Trophoblast cell (in vitro differentiated cells and primary cell): ENCODE data around the gene IFITM10.
"Not testable (repeated sequence)": the region's sequence is repeated elsewhere in the genome, so short reads cannot be mapped to it uniquely, and the experiment has no call there.

ENCODE experiments used
- DNase-seq, 2 donors: peaks; one replicate each; pipeline ENCODE4 v3.0.0-alpha.2; 2016
- H2AFZ ChIP-seq: 2 replicates; pipeline ENCODE4 v1.6.1; 2013; ENCODE audit warnings: low read length, moderate library complexity, mild to moderate bottlenecking; ENCODE audit not compliant: insufficient read depth, poor library complexity
- H2AK5ac ChIP-seq: 2 replicates; pipeline ENCODE4 v1.6.1; 2013; ENCODE audit warnings: mild to moderate bottlenecking, low read length
- H2BK120ac ChIP-seq: 2 replicates; pipeline ENCODE4 v1.6.1; 2013; ENCODE audit warnings: low read length, mild to moderate bottlenecking, moderate library complexity; ENCODE audit not compliant: insufficient read depth, poor library complexity
- H2BK12ac ChIP-seq: 2 replicates; pipeline ENCODE4 v1.6.1; 2013; ENCODE audit warnings: mild to moderate bottlenecking, low read length, moderate library complexity
- H2BK5ac ChIP-seq: 2 replicates; pipeline ENCODE4 v1.6.1; 2013; ENCODE audit warnings: low read length, low read depth, moderate library complexity, mild to moderate bottlenecking; ENCODE audit not compliant: poor library complexity
- H3K14ac ChIP-seq: 2 replicates; pipeline ENCODE4 v1.6.1; 2013; ENCODE audit warnings: mild to moderate bottlenecking, low read length
- H3K18ac ChIP-seq: 2 replicates; pipeline ENCODE4 v1.6.1; 2013; ENCODE audit warnings: mild to moderate bottlenecking, low read length
- H3K23ac ChIP-seq: 2 replicates; pipeline ENCODE4 v1.6.1; 2013; ENCODE audit warnings: low read length
- H3K27ac ChIP-seq: 2 replicates; pipeline ENCODE4 v1.5.1; 2013; ENCODE audit warnings: low read depth, mild to moderate bottlenecking, inconsistent platforms, low read length, moderate library complexity
- H3K27me3 ChIP-seq: 2 replicates; pipeline ENCODE4 v1.6.1; 2013; ENCODE audit warnings: inconsistent platforms, mild to moderate bottlenecking, low read length, moderate library complexity; ENCODE audit not compliant: insufficient read depth
- H3K36me3 ChIP-seq, 2 experiments: 1 replicate in 1 of 2; 2 replicates in 1 of 2; pipeline ENCODE4 v1.6.1; 2013; ENCODE audit warnings: low read length in 2 of 2, mild to moderate bottlenecking in 2 of 2, moderate library complexity in 1 of 2; ENCODE audit not compliant: insufficient read depth in 2 of 2, control insufficient read depth in 1 of 2
- H3K4ac ChIP-seq: 2 replicates; pipeline ENCODE4 v1.6.1; 2013; ENCODE audit warnings: low read depth, mild to moderate bottlenecking, low read length, moderate library complexity
- H3K4me1 ChIP-seq, 2 experiments: 1 replicate in 1 of 2; 2 replicates in 1 of 2; pipeline ENCODE4 v1.6.1; 2013; ENCODE audit warnings: low read length in 2 of 2, mild to moderate bottlenecking in 2 of 2, moderate library complexity in 1 of 2; ENCODE audit not compliant: insufficient read depth in 2 of 2, control insufficient read depth in 1 of 2
- H3K4me2 ChIP-seq: 2 replicates; pipeline ENCODE4 v1.6.1; 2013; ENCODE audit warnings: inconsistent platforms, mild to moderate bottlenecking, low read length, moderate library complexity
- H3K4me3 ChIP-seq: 2 replicates; pipeline ENCODE4 v1.5.1; 2013; ENCODE audit warnings: mild to moderate bottlenecking, low read depth, low read length, inconsistent platforms
- H3K79me1 ChIP-seq: one replicate; pipeline ENCODE4 v1.6.1; 2013; ENCODE audit warnings: low read length
- H3K79me2 ChIP-seq: 2 replicates; pipeline ENCODE4 v1.6.1; 2013; ENCODE audit warnings: low read length, mild to moderate bottlenecking; ENCODE audit not compliant: control insufficient read depth, insufficient read depth, poor library complexity
- H3K9ac ChIP-seq: 2 replicates; pipeline ENCODE4 v1.6.1; 2013; ENCODE audit warnings: mild to moderate bottlenecking, low read length
- H3K9me3 ChIP-seq: 2 replicates; pipeline ENCODE4 v1.6.1; 2013; ENCODE audit warnings: low read depth, mild to moderate bottlenecking, control low read depth, inconsistent platforms, low read length; ENCODE audit not compliant: insufficient read depth
- H4K12ac ChIP-seq: 2 replicates; pipeline ENCODE4 v1.6.1; 2013; ENCODE audit warnings: low read depth, mild to moderate bottlenecking, low read length, moderate library complexity
- H4K8ac ChIP-seq: 2 replicates; pipeline ENCODE4 v1.6.1; 2013; ENCODE audit warnings: low read depth, mild to moderate bottlenecking, low read length, moderate library complexity
- H4K91ac ChIP-seq: one replicate; pipeline ENCODE4 v1.6.1; 2013; ENCODE audit warnings: low read depth, mild to moderate bottlenecking, low read length, moderate library complexity
- WGBS: extraction: QIAGEN DNeasy Blood & Tissue Kit; methylation state at CpG from one replicate; pipeline ENCODE4 v1.1.7; 2013; ENCODE audit warnings: missing lambda C conversion rate; ENCODE audit not compliant: insufficient read length, insufficient coverage; ENCODE audit errors: extremely low coverage; 5-methylcytosine and 5-hydroxymethylcytosine counted together

Gene IFITM10

GRCh38 chr11:1769304-1769936 lies 19.0 kb upstream of the IFITM10 start:
- not testable (repeated sequence) for H4K91ac ChIP-seq, H3K4ac ChIP-seq, H3K23ac ChIP-seq, H3K14ac ChIP-seq, H3K36me3 ChIP-seq, H3K79me1 ChIP-seq, H3K9ac ChIP-seq, H3K27ac ChIP-seq, H4K12ac ChIP-seq, H2AFZ ChIP-seq, H3K4me3 ChIP-seq, H4K8ac ChIP-seq, H3K27me3 ChIP-seq, H3K4me1 ChIP-seq, H2BK12ac ChIP-seq, H2BK120ac ChIP-seq, H3K4me2 ChIP-seq, DNase-seq, H3K18ac ChIP-seq, H2BK5ac ChIP-seq, H3K9me3 ChIP-seq, H3K79me2 ChIP-seq, H2AK5ac ChIP-seq
- WGBS: no CpG with 5 or more reads among the region's 9 CpGs

DNA sequence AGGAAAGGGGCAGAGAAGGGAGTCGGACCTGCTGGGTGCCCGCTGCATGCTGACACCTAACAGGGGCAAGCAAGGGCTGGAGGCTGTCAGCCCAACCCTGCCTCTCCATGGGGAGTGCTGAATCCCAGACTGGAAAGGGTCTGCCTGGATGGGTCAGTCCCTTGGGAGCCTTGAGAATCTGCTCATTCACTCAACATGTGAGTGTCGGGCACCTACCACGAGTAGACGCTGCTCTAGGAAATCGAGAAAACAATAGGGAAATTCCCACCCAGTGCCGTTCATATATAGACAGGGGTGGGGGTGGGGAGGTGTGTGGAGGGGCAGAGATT lies 17.7 kb upstream of the IFITM10 start:
- Histone ChIP-seq H3K4me3 (no peak overlapping the region), H3K79me2 (peaks cover 8% of the 10 kb centered on the region), H3K27me3 (no peaks in the 10 kb centered on the region), H3K79me1 (peaks cover 11% of the 10 kb centered on the region), H3K4me2 (no peak overlapping the region), H2AFZ (no peak overlapping the region), H4K91ac (no peak overlapping the region), H2BK12ac (no peak overlapping the region), H3K14ac (no peak overlapping the region), H3K9ac (no peak overlapping the region), H3K36me3 (no peaks in the 10 kb centered on the region), H3K23ac (no peak overlapping the region), H2BK5ac (no peak overlapping the region), H3K18ac (no peak overlapping the region), H3K9me3 (no peaks in the 10 kb centered on the region), H2AK5ac (no peak overlapping the region), H4K8ac (no peak overlapping the region), H2BK120ac (no peak overlapping the region), H3K4me1 (peaks cover 3 to 6% of the 10 kb centered on the region in 2 experiments), H4K12ac (no peak overlapping the region), H3K4ac (no peak overlapping the region), H3K27ac (no peak overlapping the region)
- no CpG with 5 or more reads among the region's 7 CpGs for WGBS
- DNase-seq: no peak

GRCh38 chr11:1767399-1768140 lies 17.2 kb upstream of the IFITM10 start:
- no peak overlapping the region for H3K9ac ChIP-seq
- H3K27me3 ChIP-seq: no peaks in the 10 kb centered on the region
- no peak overlapping the region for H3K4me2 ChIP-seq
- no peak overlapping the region for H3K4ac ChIP-seq
- no peak overlapping the region for H2BK12ac ChIP-seq
- WGBS: no CpG with 5 or more reads among the region's 19 CpGs
- no peak overlapping the region for H2AFZ ChIP-seq
- H3K4me3 ChIP-seq: no peak overlapping the region
- H3K9me3 ChIP-seq: no peaks in the 10 kb centered on the region
- no peak overlapping the region for H3K23ac ChIP-seq
- H3K14ac ChIP-seq: no peak overlapping the region
- H4K91ac ChIP-seq: no peak overlapping the region
- no peak overlapping the region for H3K18ac ChIP-seq
- peaks cover 9 to 10% of the 10 kb centered on the region in 2 experiments for H3K4me1 ChIP-seq
- DNase-seq: no peak
- no peak overlapping the region for H2AK5ac ChIP-seq
- H4K12ac ChIP-seq: no peak overlapping the region
- H3K79me1 ChIP-seq: peaks cover 12% of the 10 kb centered on the region
- H2BK5ac ChIP-seq: no peak overlapping the region
- H3K27ac ChIP-seq: no peak overlapping the region
- H3K79me2 ChIP-seq: peaks cover 8% of the 10 kb centered on the region
- H4K8ac ChIP-seq: no peak overlapping the region
- no peaks in the 10 kb centered on the region for H3K36me3 ChIP-seq
- H2BK120ac ChIP-seq: no peak overlapping the region

DNA sequence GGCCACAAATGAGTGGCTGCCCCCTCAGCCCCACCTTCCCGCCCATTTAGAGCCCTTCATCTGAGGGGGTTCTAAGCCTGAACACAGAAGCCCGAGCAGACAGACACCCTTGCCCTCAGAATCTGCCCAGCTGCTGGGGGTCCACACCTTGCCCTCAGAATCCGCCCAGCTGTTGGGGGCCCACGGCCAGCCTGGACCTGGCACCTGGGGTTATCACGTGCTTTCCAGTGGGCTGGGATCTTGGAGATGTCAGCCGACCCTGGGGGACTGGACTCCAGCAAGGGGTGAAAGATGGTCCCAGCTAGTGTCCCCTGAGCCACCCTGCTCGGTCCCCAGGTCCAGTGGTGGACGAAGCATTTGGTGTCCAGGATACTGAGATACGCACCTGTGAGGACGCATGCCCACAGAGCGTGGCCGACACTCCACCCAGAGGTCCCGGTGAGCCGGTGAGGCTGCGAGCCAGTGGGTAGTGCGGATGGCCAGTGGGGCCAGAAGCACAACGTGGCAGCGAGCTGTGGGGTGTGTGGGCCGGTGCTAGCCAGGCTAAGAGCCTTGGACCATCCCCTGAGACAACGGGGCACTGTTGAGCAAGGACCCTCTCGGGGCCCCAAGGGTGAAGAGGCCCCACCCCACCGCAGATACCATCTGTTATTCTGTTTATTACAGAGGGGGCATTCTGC lies 16.5 kb upstream of the IFITM10 start:
- no peak overlapping the region for H3K18ac ChIP-seq
- no peak overlapping the region for H3K27ac ChIP-seq
- no peak overlapping the region for H3K4me3 ChIP-seq
- no peak overlapping the region for H3K9ac ChIP-seq
- no peak overlapping the region for H2AFZ ChIP-seq
- H4K8ac ChIP-seq: no peak overlapping the region
- H3K79me2 ChIP-seq: peaks cover 8% of the 10 kb centered on the region
- H4K91ac ChIP-seq: no peak overlapping the region
- no peak overlapping the region for H2AK5ac ChIP-seq
- no CpG with 5 or more reads among the region's 22 CpGs for WGBS
- H3K36me3 ChIP-seq: no peaks in the 10 kb centered on the region
- H3K9me3 ChIP-seq: no peaks in the 10 kb centered on the region
- H3K14ac ChIP-seq: no peak overlapping the region
- H3K23ac ChIP-seq: no peak overlapping the region
- peaks cover 11% of the 10 kb centered on the region for H3K79me1 ChIP-seq
- H4K12ac ChIP-seq: no peak overlapping the region
- no peak overlapping the region for H3K4me2 ChIP-seq
- no peak overlapping the region for H2BK12ac ChIP-seq
- no peak overlapping the region for H2BK5ac ChIP-seq
- no peak for DNase-seq
- no peaks in the 10 kb centered on the region for H3K27me3 ChIP-seq
- no peak overlapping the region for H2BK120ac ChIP-seq
- H3K4me1 ChIP-seq: peaks cover 13 to 14% of the 10 kb centered on the region in 2 experiments
- H3K4ac ChIP-seq: no peak overlapping the region
